GM21619 (cell line): Measurements from ENCODE around the gene DNAAF8.
"Not testable (repeated sequence)": the region's sequence is repeated elsewhere in the genome, so short reads cannot be mapped to it uniquely, and the experiment has no call there.

Experiments
- ATAC-seq: cut with Tn5 transposase; IDR thresholded peaks from one replicate; pipeline ENCODE4 v1.9.1; 2021; ENCODE audit not compliant: unreplicated experiment

Gene DNAAF8

DNA sequence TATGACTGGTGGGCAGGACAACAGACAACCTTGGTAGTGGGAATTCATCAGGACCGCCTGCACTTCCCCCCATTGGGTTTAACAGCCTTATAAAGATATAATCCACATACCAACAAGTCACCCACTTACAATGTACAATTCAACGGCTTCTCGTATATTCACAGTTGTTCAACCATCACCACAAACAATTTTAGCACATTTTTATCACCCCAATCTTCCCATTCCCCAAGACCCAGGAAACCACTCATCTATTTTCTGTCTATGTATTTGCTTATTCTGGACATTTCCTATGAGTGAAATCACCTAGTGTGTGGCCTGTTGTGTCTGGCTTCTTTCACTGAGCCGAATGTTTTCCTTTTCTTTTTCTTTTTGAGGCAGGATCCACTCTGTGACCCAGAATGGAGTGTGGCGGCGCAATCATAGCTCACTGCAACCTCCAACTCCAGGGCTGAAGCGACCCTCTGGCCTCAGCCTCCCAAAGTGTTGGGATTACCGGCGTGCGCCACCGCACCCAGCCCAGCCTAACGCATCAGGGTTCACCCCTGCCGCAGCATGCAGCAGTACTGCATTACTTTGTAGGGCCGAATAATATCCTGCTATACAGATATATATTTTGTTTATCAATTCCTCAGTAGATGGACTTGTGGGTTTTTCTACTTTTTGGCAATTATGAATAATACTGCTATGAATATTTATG, 11.1 kb upstream of the DNAAF8 start:
- ATAC-seq, result no peak

GRCh38 chr16:4724661-4725270, 9.6 kb upstream of the DNAAF8 start:
- ATAC-seq, result no peak

DNA sequence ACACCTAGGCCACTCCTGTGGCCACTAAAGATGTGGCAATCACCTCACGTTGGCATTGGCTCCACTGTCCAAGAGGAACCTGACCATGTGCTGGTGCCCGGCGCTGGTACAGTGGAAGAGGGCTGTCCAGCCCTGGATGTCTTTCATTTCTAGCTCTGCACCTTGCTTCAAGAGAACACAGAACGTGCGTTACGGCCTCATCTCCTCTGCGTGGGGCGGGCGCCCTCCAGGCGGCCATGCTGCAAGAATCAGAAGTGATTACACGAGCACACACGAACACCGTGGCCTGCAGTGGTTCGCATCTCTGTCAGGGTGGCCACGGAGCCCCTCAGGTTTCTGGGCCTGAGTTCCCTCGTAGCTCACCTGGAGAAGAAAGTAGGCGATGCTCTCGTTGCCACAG, 7.7 kb upstream of the DNAAF8 start:
- no peak for ATAC-seq

GRCh38 chr16:4728676-4729075, 5.7 kb upstream of the DNAAF8 start:
- no peak for ATAC-seq

DNA sequence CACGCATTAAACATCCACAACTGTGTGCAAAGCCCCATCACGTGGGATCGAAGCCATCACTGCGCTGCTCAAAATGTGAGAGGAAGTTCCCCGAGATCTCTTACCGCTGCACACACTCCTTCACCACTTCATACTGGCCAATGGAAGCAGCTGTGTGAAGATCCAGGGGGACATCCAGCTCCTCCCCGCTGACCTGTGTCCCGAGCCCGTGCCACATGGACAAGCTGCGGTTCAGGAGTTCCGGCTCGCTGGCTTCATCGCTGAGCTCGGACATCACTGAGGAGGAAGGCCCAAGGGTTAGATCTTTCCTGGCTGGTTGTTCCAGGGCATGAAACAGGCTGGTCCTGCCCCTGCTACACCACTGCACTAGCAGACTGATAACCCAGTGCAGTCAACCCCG, 4.5 kb upstream of the DNAAF8 start:
- no peak for ATAC-seq

DNA sequence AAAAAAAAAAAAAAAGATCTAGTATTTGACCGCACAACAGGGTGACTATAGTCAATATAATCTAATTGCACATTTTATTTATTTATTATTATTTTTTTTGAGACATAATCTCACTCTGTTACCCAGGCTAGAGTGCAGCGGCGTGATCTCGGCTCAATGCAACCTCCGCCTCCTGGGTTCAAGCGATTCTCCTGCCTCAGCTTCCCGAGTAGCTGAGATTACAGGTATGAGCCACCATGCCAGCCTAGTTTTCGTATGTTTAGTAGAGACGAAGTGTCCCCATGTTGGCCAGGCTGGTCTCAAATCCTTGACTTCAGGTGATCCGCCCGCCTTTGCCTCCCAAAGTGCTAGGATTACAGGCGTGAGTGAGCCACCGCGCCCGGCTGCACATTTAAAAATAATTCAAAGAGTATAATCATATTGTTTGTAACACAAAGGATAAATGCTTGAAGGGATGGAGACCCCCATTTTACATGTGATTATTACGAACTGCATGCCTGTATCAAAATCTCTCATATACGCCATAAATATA, 1.1 kb upstream of the DNAAF8 start:
- ATAC-seq, result no peak

DNA sequence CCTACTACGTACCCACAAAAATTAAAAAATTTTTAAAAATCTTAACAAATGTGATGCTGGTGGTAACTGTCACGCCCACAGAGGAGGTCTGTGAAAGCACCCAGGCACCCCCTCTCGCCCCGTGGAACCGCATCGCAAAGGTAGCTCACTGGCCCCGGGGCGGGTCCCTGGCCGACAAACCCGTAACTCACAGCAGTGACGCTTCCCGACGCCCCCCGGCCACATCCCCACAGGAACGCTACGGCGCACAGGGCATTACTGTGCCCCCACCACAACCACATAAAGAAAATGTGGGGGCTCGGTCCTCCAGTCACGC, 632 bp upstream of the DNAAF8 start:
- peak; percentile 11 for ATAC-seq

DNA sequence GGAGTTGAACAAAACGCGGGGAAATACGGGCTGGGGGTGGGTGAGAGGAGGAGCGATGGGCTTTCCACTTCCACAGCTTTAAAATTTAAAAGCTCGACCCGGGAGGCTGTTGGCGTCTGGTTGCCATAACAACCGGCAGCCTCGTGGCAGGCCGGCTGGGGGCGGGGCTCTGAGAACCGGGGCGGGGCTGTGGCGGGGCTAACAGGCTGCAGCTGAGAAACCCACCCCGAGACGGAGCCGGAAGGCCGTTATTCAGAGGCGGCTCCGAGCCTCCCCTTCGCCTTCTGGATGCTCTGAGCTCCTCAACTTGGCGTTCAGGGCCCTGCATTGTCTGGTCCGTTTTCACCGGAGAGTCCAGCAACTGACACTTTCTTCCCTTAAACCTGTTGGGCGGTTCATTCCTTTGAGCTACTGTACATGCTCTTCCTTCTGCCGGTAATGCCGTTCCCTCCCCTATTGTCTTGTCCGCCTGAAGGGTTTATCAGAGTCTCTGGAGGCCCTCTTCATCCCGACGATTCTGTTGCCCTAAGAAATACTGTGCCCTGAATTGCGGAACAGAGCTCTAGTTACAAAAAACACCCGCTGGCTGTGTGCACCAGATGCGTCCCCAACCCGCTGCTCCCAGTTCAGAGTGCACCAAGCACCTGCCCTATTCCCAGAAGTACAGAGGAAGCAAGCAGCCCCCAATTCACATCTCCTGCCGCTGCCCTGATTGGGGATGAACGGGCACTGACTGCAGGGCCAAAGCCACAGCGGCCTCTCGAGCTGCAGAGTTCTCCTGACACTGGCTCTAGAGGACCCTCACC, 596 bp downstream of the DNAAF8 start:
- peak; percentile 63 for ATAC-seq

DNA sequence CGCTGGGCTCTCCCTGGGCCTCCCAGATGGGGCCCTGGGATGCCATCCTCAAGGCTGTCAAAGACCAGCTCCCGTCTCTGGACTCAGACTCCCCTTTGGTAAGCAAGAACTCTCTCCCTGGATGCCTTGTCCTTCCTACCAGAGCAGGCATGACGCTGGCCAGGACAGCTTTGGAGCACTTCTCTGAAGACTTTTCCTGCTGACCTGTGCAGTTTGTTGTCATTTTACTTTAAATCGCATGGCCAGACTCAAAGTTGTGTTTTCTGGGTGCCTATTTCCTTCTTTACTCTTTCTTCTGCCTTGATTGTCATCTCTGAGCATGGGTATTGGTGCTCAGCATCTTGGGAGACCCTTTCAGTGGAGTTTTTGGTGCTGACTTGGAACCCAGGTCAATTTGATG, 2.2 kb downstream of the DNAAF8 start:
- ATAC-seq, result no peak

GRCh38 chr16:4737545-4737944, 3.2 kb downstream of the DNAAF8 start:
- no peak for ATAC-seq

- ATAC-seq, result not testable (repeated sequence)
Measured at GRCh38 chr16:4738370-4738769, 4.0 kb downstream of the DNAAF8 start.

DNA sequence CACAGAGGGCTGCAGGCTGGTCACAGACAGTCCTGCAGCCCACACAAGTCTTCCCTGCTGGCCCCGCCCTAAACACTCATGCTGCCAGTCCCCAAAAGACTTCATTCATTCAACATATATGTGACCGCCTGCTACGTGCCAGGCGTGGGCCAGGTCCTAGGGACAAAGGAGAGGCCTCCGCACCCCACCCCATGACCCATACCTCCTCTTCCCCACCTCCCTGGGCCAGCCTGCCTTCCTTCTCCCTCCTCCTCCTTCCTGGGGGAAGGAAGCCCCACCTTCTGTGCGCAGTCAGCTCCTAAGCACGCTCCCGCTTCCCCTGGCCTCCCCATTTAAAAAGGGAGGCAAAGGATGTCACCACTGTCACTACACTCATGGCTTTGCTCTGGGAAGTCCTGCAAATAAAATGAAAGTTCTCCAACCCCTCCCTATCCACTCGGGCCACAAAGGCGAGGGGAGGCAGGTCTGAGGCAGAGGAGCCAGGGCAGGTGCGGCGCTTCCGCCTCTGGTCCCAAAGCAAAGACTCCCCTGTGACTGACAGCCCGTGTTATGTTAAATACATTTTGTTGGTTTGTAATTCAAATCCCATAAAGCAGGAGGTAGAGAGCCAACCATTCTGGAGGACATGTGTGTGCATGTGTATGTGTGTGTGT, 9.0 kb downstream of the DNAAF8 start:
- no peak for ATAC-seq

- no peak for ATAC-seq
Measured at GRCh38 chr16:4744555-4745273, 10.4 kb downstream of the DNAAF8 start.

- no peak for ATAC-seq
Measured at GRCh38 chr16:4745274-4745569, 10.9 kb downstream of the DNAAF8 start.

DNA sequence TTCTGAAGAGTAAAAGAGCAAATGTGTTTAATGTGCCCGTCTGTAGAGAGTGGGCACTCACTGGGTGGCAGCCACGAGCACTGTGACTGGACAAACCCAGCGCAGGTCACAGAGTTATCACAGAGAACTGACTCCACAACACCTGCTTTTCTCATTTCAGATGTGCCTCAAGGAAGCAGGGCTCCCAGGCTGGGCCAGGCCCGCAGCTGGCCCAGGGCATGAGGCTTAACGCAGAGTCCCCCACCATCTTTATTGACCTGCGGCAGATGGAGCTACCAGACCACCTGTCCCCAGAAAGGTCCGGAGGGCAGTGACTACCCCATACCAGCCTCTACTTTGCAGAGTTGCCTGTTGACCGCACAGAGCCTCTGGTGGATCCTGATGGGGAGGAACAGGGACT, 11.9 kb downstream of the DNAAF8 start:
- ATAC-seq, result no peak

DNA sequence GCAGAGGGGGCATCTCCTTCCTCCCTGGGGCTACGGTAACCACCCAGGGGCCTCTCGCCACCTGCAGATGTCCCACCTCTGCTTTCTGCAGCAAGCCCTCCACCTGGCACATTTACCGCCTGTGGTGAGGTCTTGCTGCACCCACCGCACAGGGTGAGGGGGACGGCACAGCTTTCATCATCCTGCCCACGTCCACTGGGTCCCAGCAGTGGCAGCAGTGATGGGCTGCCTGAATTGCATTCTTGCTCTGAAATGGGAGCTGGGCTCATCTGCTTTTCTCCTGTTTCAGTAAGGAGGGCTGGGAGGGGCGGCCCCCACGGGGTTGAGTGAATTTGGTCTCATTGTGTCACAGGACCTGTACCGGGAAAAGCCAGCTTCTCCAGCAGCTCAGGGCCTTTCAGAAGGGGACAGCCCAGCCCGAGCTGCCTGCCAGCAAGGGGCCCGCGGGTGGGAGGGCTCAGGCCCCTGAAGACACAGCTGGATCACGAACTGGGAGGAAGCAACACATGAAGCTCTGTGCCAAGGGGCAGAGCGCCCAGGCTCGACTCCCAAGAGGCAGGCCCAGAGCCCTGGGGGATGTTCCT, 12.7 kb downstream of the DNAAF8 start:
- ATAC-seq, result no peak

DNA sequence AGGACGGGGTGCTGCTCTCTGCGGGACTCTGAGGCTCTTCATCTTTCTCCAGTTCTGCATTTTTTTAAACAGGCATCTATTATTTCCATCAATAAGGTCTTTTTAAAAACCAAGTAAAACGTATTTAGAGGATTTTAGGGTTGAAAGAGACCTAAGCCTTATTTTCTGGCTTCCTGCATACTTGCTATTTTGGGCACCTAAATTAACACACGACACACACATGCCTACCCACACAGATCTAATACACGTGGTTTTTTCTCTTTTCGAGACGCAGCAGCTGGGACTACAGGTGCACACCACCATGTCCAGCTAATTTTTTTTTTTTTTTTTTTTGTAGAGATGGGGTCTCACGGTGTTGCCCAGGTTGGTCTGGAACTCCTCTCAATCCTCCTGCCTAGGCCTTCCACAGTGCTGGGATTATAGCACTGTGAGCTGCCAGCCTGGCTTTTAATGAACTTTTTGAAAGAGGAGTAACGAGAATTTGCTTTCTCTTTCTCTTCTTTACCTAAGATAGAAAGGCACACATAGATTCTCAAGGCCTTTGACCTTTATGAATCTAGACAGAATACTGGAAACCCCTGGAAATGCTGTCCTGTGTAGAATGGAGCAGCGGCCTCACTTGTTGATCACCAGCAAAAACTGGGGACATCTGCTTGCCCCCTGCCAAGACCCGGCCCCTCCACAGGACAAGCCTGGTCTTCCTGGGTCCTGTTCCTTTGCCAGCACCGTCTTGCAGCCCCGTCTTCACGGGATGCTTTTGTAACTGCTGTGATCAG, 13.8 kb downstream of the DNAAF8 start:
- ATAC-seq, result no peak

GRCh38 chr16:4748682-4749411, 14.5 kb downstream of the DNAAF8 start:
- ATAC-seq, result no peak

- ATAC-seq, result no peak
Measured at GRCh38 chr16:4749700-4750257, 15.4 kb downstream of the DNAAF8 start.
